ENCODE measurements around the gene OPTC.

DNA sequence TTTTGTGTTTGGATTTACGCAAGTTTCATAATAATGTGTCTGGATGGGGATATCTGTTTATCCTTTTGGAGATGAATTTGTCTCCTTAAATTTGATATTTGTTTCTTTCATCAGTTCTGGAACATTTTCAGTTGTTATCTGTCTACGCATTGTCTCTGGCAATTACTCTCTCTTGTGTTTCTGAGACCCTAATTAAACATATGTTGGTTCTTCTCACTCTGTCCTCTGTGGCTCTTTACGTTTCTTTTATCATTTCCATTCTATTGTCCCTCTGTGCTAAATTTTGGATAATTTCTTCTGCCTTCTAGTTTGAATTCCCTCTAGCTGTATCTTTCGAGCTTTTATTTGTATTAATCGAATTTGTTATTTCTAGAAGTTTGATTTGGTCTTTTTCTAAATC is 35.9 kb upstream of the OPTC start:
- TF ChIP-seq EZH2 (IDR thresholded peaks at IDR 0.05; ENCODE audit: low read depth, low read length, severe bottlenecking): no peak
- TF ChIP-seq POLR2AphosphoS5 (IDR thresholded peaks at IDR 0.05; ENCODE audit: low read depth, low read length): no peak
- TF ChIP-seq, protein P1, sequence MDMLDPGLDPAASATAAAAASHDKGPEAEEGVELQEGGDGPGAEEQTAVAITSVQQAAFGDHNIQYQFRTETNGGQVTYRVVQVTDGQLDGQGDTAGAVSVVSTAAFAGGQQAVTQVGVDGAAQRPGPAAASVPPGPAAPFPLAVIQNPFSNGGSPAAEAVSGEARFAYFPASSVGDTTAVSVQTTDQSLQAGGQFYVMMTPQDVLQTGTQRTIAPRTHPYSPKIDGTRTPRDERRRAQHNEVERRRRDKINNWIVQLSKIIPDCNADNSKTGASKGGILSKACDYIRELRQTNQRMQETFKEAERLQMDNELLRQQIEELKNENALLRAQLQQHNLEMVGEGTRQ (IDR thresholded peaks at IDR 0.05; ENCODE audit: low read length): no peak
- TF ChIP-seq BRCA1 (IDR thresholded peaks at IDR 0.05; ENCODE audit: low read depth, low read length): no peak
- TF ChIP-seq POLR2A (IDR thresholded peaks at IDR 0.05; ENCODE audit: control extremely low read depth in 1 of 2, low read depth in 2 of 2, low read length in 2 of 2): no peak
- TF ChIP-seq NANOG (IDR thresholded peaks at IDR 0.05; ENCODE audit: insufficient read depth, low read depth, low read length, poor library complexity, severe bottlenecking): no peak
- no peak for TF ChIP-seq TBP (IDR thresholded peaks at IDR 0.05; ENCODE audit: low read depth, low read length)
